ENCODE measurements around the gene IGLON5.

IGLON5 gene

GRCh38 chr19:51338563-51339312, 27.3 kb downstream of the IGLON5 start:
- DNase-seq (ENCODE audit: low read depth in 2 of 2): peak; percentile 69 to 80

- no peak for DNase-seq (ENCODE audit: low read depth in 2 of 2)
Observed at GRCh38 chr19:51339313-51339686, 27.9 kb downstream of the IGLON5 start.

GRCh38 chr19:51339687-51340656, 28.5 kb downstream of the IGLON5 start:
- DNase-seq (ENCODE audit: low read depth in 2 of 2): peak; percentile 86 to 88

GRCh38 chr19:51341066-51341465, 29.6 kb downstream of the IGLON5 start:
- no peak for DNase-seq (ENCODE audit: low read depth in 2 of 2)

GRCh38 chr19:51341976-51342580, 30.6 kb downstream of the IGLON5 start, which contains the start of gene VSIG10L:
Gene VSIG10L, minus strand, starts transcription at chr19:51342139. Its CDS starts 15 bp downstream, at chr19:51342124.
- no peak for DNase-seq (ENCODE audit: low read depth in 2 of 2)

GRCh38 chr19:51342631-51343569, 31.5 kb downstream of the IGLON5 start:
- no peak for DNase-seq (ENCODE audit: low read depth in 2 of 2)

- no peak for DNase-seq (ENCODE audit: low read depth in 2 of 2)
Observed at GRCh38 chr19:51345076-51345620, 33.7 kb downstream of the IGLON5 start.

- DNase-seq (ENCODE audit: low read depth in 2 of 2): no peak
Observed at GRCh38 chr19:51346742-51347141, 35.3 kb downstream of the IGLON5 start.

GRCh38 chr19:51347209-51347928, 35.9 kb downstream of the IGLON5 start:
- no peak for DNase-seq (ENCODE audit: low read depth in 2 of 2)

- no peak for DNase-seq (ENCODE audit: low read depth in 2 of 2)
Observed at GRCh38 chr19:51351266-51351990, 40.0 kb downstream of the IGLON5 start.

GRCh38 chr19:51352783-51353360, 41.4 kb downstream of the IGLON5 start:
- DNase-seq (ENCODE audit: low read depth in 2 of 2): no peak

GRCh38 chr19:51354103-51354741, 42.8 kb downstream of the IGLON5 start:
- no peak for DNase-seq (ENCODE audit: low read depth in 2 of 2)

- no peak for DNase-seq (ENCODE audit: low read depth in 2 of 2)
Observed at GRCh38 chr19:51354742-51355148, 43.3 kb downstream of the IGLON5 start.

GRCh38 chr19:51356159-51356801, 44.8 kb downstream of the IGLON5 start:
- no peak for DNase-seq (ENCODE audit: low read depth in 2 of 2)

- DNase-seq (ENCODE audit: low read depth in 2 of 2): no peak
Observed at GRCh38 chr19:51357952-51358351, 46.5 kb downstream of the IGLON5 start.

- no peak for DNase-seq (ENCODE audit: low read depth in 2 of 2)
Observed at GRCh38 chr19:51359294-51359693, 47.9 kb downstream of the IGLON5 start.

- no peak for DNase-seq (ENCODE audit: low read depth in 2 of 2)
Observed at GRCh38 chr19:51361239-51361638, 49.8 kb downstream of the IGLON5 start.

Measured in stimulated activated CD8-positive, alpha-beta memory T cell treated with anti-CD3 and anti-CD28 coated beads, Interleukin-7, amount 100 ng/mL, for 4 hours (primary cell).